PFSK-1 (cell line): ENCODE measurements around the gene IVD.

ENCODE experiments used
- FOXP2 ChIP-seq: optimal IDR thresholded peaks from 2 replicates; pipeline ENCODE3; 2011; ENCODE audit warnings: borderline replicate concordance, control low read depth, inconsistent platforms; ENCODE audit not compliant: insufficient read depth; ENCODE audit errors: extremely low read length, extremely low read depth
- POLR2AphosphoS5 ChIP-seq: IDR thresholded peaks from 2 replicates; pipeline ENCODE4 v1.6.1; 2012; ENCODE audit warnings: low read depth, mild to moderate bottlenecking, control low read depth, low read length, moderate library complexity
- REST ChIP-seq, 2 experiments: IDR thresholded peaks; 2 replicates each; pipeline versions ENCODE4 v1.6.1 to v1.8.0; 2011 to 2012; ENCODE audit warnings: low read depth in 2 of 2, low read length in 2 of 2, control low read depth in 1 of 2, inconsistent platforms in 1 of 2, mild to moderate bottlenecking in 1 of 2, moderate library complexity in 1 of 2; ENCODE audit not compliant: insufficient read depth in 1 of 2
- SIN3A ChIP-seq: IDR thresholded peaks from 2 replicates; pipeline ENCODE4 v1.6.1; 2012; ENCODE audit warnings: mild to moderate bottlenecking, low read length, moderate library complexity, borderline replicate concordance; ENCODE audit not compliant: insufficient read depth
- TAF1 ChIP-seq: IDR thresholded peaks from 2 replicates; pipeline ENCODE4 v1.6.1; 2012; ENCODE audit warnings: low read length, control low read depth, borderline replicate concordance; ENCODE audit not compliant: insufficient read depth

The IVD gene

GRCh38 chr15:40407330-40407990 lies 1.9 kb downstream of the IVD start:
- no peak for TF ChIP-seq TAF1
- TF ChIP-seq FOXP2, result no peak
- no peak for TF ChIP-seq SIN3A
- TF ChIP-seq POLR2AphosphoS5, result no peak
- TF ChIP-seq REST (IDR thresholded peaks at IDR 0.05; ENCODE audit: insufficient read depth in 1 of 2, low read depth in 2 of 2, low read length in 2 of 2), result no peak

- TF ChIP-seq POLR2AphosphoS5 (no peak), TAF1 (no peak), SIN3A (no peak)
Measured at GRCh38 chr15:40409366-40409765, 3.8 kb downstream of the IVD start.

GRCh38 chr15:40410476-40410875 lies 4.9 kb downstream of the IVD start:
- TF ChIP-seq FOXP2 (no peak), REST (IDR thresholded peaks at IDR 0.05; ENCODE audit: insufficient read depth in 1 of 2, low read depth in 2 of 2, low read length in 2 of 2) (no peak), TAF1 (no peak), SIN3A (no peak), POLR2AphosphoS5 (no peak)

GRCh38 chr15:40412095-40412759 lies 6.6 kb downstream of the IVD start:
- no peak for TF ChIP-seq REST (IDR thresholded peaks at IDR 0.05; ENCODE audit: insufficient read depth in 1 of 2, low read depth in 2 of 2, low read length in 2 of 2)
- no peak for TF ChIP-seq TAF1
- TF ChIP-seq SIN3A, result no peak
- peak; percentile 19; the same call in 1 of the 2 replicates for TF ChIP-seq POLR2AphosphoS5
- no peak for TF ChIP-seq FOXP2

- TF ChIP-seq SIN3A, result no peak
- no peak for TF ChIP-seq POLR2AphosphoS5
- peak in 1 of 2 experiments; percentile 72; a peak in 1 of 4 replicates for TF ChIP-seq REST (IDR thresholded peaks at IDR 0.05; ENCODE audit: insufficient read depth in 1 of 2, low read depth in 2 of 2, low read length in 2 of 2)
- no peak for TF ChIP-seq FOXP2
- TF ChIP-seq TAF1, result no peak
Measured at GRCh38 chr15:40413036-40413435, 7.4 kb downstream of the IVD start.
